Measurements from ENCODE around the gene TXNDC11. TPM values are rescaled to one million over a fixed set of nuclear protein-coding genes. Genes with fewer than 3 reads are reported as not detected.

The TXNDC11 gene
- total and polyA plus RNA-seq, 9 of the 15 experiments (the other 6 are each of a cell fraction or from before 2014, with no cell fraction given): 0.66 to 32.6 (median 26.2) TPM

- no peak for TF ChIP-seq SNRNP70 (optimal IDR thresholded peaks at IDR 0.05; ENCODE audit: low read depth, low read length)
Observed at GRCh38 chr16:11712122-11712521, 30.5 kb downstream of the TXNDC11 start (continued).

- ChIA-PET CTCF (ENCODE audit: low intra/inter-chr PET ratio) (no interaction called here), POLR2A (interaction anchor here (0.7 to 2.9 kb wide), 3 partner anchors 9 to 30 kb away, joined by 4 to 9 read pairs (median 4); partner anchors contain the start of gene TXNDC11)
- no peak for FAIRE-seq
- intact Hi-C loops (cut with micrococcal nuclease): no loop called here
- TF ChIP-seq SIX5 (IDR thresholded peaks at IDR 0.05; ENCODE audit: borderline replicate concordance in 1 of 2, insufficient read depth in 1 of 2, low read depth in 1 of 2, low read length in 2 of 2) (no peak), FUS (optimal IDR thresholded peaks at IDR 0.05; ENCODE audit: low read depth, low read length) (no peak), MYNN (IDR thresholded peaks at IDR 0.05) (no peak), MYNN (CRISPR knock-in tag; IDR thresholded peaks at IDR 0.05) (no peak), MLX (CRISPR knock-in tag; conservative IDR thresholded peaks at IDR 0.05) (no peak), NCOA6 (IDR thresholded peaks at IDR 0.05) (no peak), BCLAF1 (IDR thresholded peaks at IDR 0.05; ENCODE audit: borderline replicate concordance in 1 of 2, control insufficient read depth in 1 of 2, low read depth in 2 of 2, low read length in 1 of 2) (no peak), ZNF449 (CRISPR knock-in tag; IDR thresholded peaks at IDR 0.05) (no peak), NFATC3 (IDR thresholded peaks at IDR 0.05) (no peak), TAF9B (IDR thresholded peaks at IDR 0.05; ENCODE audit: partially characterized antibody) (no peak), MCM2 (IDR thresholded peaks at IDR 0.05; ENCODE audit: low read depth) (no peak), TAL1 (IDR thresholded peaks at IDR 0.05) (no peak), HDAC8 (tag; IDR thresholded peaks at IDR 0.05) (no peak)
- H3K27me3 ChIP-seq (ENCODE audit: control insufficient read depth in 2 of 2, insufficient read depth in 2 of 2, low read length in 2 of 2): no peaks in the 10 kb centered on the region
- H3K4me2 ChIP-seq (ENCODE audit: insufficient read depth, low read length): no peak overlapping the region
- H3K4me1 ChIP-seq (replicated peaks in 1 of 2; ENCODE audit: control insufficient read depth in 2 of 2, insufficient read depth in 2 of 2, low read length in 2 of 2): peaks cover 0 to under 1% of the 10 kb centered on the region in 2 experiments; a peak in 1 of 5 replicates
- H2AFZ ChIP-seq (ENCODE audit: low read depth, low read length): no peak overlapping the region
- no TSS peak for BruUV-seq (replicated peaks)
- H3K9me1 ChIP-seq (ENCODE audit: control insufficient read depth, insufficient read depth, low read length): no peaks in the 10 kb centered on the region
- H3K36me3 ChIP-seq (ENCODE audit: control insufficient read depth, insufficient read depth, low read length): peaks cover 68% of the 10 kb centered on the region; the same call in 2 of the 3 replicates
- H3K4me3 ChIP-seq: no peak overlapping the region
- H4K20me1 ChIP-seq (replicated peaks; ENCODE audit: control insufficient read depth, insufficient read depth, low read length): 0 out of 2 replicates have a peak, but pooled peaks cover 2% of the 10 kb centered on the region
- no peak overlapping the region for H3K27ac ChIP-seq (ENCODE audit: extremely low read depth, low read depth, low read length)
- no peak for DNase-seq (ENCODE audit: extremely low read depth in 1 of 4, low spot score in 3 of 4)
- H3K9me3 ChIP-seq (replicated peaks; ENCODE audit: control insufficient read depth, insufficient read depth, low read depth, low read length): no peaks in the 10 kb centered on the region
- H3K9ac ChIP-seq (ENCODE audit: insufficient read depth in 1 of 2, low read depth in 2 of 2, low read length in 2 of 2): no peak overlapping the region
- no peak for ATAC-seq
- H3K79me2 ChIP-seq (ENCODE audit: control insufficient read depth, insufficient read depth, low read length): no peaks in the 10 kb centered on the region
- in situ Hi-C loops (cut with MboI): no loop called here
- WGBS (ENCODE audit: insufficient coverage, low coverage, missing lambda C conversion rate): 93% methylated on average over 4 of the region's 4 CpGs
Observed at GRCh38 chr16:11711662-11712061, 31.0 kb downstream of the TXNDC11 start.
